22Rv1 (cell line): ENCODE data around the gene LPA.

ENCODE experiments used
- CTCF ChIP-seq: fragments of 450-650 bp; IDR thresholded peaks from 2 replicates; pipeline ENCODE4 v1.5.1; 2017; ENCODE audit warnings: mild to moderate bottlenecking
- ZFX ChIP-seq: fragments of 450-650 bp; IDR thresholded peaks from 2 replicates; pipeline ENCODE4 v1.6.1; 2017; ENCODE audit warnings: antibody characterized with exemption, borderline replicate concordance

GRCh38 chr6:160487116-160487515, 177.0 kb downstream of the LPA start:
- TF ChIP-seq CTCF (no peak), ZFX (no peak)
